IPS DF 4.7 (cell line): Measurements from ENCODE around the gene SLX9.
"Not testable (repeated sequence)": the region's sequence is repeated elsewhere in the genome, so short reads cannot be mapped to it uniquely, and the experiment has no call there.

Source experiments
- DNase-seq: peaks from one replicate; pipeline ENCODE4 v3.0.0-alpha.2; 2013; ENCODE audit warnings: low spot score; ENCODE audit errors: extremely low read depth

SLX9 gene

GRCh38 chr21:44975720-44976555 lies 36.1 kb downstream of the SLX9 start:
- DNase-seq, result no peak

GRCh38 chr21:44976556-44977393 lies 36.9 kb downstream of the SLX9 start:
- DNase-seq, result not testable (repeated sequence)

- no peak for DNase-seq
Measured at GRCh38 chr21:44977616-44978340, 37.9 kb downstream of the SLX9 start.

- DNase-seq, result no peak
Measured at GRCh38 chr21:44979687-44980561, 40.1 kb downstream of the SLX9 start.

DNA sequence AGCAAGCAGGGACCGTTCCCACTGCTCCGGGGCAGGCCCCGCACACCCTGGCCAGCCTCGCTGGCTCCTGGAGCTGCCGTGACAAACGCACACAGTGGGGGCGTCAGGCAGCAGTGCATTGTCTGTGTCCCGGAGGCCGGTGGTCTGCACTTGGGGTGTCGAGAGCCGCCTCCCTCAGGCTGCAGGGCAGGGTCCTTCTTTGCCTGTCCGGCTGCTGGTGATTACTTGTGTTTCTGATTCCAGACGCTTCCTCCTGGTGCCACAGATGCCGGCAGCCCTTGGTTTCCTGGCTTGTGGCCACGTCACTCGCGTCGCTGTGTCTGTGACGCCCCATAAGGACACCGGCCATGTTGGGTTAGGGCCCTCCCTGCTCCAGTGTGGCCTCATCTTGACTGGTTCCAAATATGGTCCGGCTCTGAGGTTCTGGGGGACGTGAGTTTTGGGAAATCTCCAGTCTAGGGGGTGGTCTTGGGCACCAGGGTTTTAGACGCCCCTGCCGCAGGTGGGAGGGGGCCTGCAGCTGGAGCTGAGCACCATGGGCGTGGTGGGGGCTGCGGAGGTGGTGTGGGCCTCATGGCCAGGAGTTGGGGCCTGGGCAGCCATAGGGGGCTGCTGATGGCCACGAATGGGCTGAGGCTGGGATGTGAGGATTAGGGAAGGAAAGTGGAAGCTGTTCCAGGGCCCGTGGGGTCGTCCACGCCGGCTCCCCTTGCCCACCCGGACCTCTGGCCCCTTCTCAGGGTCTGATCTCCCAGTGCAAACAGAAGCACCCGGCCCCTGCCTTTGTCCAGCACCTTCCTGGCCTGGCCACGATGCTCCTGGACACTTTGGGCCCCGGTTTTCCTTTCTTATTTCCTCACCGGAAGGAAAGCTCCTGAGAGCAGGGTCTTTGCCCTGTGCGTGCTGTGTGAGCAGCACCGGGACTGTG lies 41.0 kb downstream of the SLX9 start:
- DNase-seq, result no peak

DNA sequence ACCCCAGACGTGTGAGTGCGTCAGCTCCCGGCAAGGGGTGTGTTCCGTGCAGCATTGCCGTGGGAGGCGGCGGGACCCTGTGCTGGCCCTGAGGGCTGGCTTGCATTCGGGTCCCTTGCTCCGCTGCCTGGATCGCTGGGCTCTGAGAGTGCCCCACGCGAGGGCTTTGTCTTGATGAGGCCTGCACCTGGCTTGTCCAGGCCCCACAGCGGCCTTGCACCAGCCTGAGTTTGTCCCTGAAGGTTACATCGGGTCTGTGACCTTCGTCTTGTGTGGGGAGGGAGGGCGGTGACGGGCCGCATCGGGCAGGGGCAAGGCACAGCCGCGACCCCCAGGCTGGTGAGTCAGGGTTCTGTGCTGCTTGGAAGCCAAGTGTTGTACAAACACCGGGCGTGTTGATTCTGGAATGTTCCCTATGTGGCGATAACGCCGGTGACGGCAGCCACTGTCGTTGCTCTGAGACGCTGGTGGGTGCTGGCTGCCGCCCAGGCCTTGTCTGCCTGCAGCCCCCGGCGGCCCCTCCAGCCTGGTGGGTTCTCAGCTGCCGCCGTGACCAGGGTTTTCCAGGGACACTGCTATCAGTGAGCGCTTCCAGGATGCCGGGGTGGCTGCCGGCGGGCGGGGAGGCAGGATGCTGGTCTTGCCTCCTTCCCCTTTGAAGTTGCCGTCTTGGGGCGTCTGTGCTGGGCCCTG lies 42.9 kb downstream of the SLX9 start:
- no peak for DNase-seq

DNA sequence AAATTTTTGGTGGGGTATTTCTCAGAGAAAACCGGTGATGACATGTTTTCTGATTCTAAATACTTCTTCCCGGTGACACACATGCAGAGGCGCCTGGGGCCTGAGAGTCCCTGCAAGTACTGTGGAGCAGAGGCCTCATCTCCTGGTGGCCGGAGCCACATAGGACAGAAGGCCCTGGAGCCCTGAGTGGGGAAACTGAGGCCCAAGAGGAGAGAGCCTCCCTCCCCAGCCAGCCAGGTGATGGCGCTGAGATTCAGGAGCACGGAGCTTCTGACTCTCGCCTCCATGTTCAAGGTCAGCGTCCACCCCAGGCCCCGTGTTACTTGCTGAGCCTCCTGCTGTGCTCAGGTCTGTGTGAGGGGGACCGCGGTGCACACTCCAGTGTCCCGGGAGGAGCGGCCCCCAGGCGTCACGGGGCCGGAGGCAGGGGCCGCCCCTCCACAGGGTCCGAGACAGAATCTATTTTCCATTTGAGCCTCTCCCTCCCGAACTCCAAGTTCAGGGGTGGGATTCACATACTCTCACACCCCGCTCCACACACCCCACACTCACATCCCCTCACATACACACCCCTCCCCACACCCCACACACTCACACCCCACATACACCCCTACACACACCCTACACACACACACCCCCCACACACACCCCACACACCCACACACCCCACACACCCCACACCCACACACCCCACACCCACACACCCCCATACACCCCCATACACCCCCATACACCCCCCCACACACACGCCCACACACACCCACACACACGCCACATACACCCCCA lies 43.8 kb downstream of the SLX9 start:
- DNase-seq, result no peak

DNA sequence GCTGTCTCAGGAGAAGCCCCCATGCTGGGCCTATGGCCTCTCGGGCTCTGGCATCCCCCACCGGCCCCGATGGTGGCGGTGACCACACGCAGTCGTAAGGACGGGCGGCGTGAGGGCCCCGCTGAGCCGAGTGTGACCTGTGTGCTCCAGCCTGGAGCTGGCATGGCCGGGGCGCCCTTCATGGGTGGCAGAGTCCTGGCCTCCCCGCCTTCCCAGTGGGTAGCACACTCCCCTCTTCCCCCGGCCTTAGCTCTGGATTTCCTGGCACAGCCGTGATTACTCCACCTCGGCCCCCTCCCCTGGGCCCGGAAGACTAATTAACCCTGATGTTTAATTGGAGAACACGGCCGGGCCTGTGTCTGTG lies 44.6 kb downstream of the SLX9 start:
- no peak for DNase-seq

DNA sequence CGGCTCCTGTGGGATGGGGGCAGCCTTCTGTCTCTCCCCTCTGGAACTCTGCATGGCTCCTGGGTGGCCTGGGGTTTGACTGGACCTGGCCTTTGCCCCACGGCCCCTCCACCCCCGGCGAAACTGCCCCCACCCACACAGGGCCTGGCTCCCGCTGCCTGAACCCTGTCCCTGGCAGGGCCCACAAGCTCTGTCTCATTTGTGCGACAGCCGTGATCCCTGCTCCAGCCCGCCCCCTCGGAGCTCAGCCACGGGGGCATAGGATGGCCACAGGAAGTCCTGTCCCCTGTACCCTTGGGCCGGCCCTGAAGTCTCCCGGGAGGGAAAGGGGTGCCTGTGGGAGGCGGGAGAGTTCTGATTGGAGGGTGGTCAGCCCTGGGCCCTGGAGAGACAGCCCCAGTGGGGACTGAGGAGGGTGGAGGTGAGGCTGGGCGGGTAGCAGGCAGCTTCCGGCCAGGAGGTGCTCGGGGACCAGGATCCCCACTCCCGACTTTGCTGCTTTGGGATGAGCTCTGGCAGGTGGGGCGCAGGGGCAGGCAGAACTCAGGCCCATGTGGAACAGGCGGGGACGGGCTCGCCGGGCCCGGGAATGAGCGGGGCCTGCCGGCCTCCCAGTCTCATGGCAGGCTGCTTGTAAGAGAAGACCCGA lies 45.1 kb downstream of the SLX9 start:
- DNase-seq, result no peak

GRCh38 chr21:44985441-44986401 lies 45.9 kb downstream of the SLX9 start:
- no peak for DNase-seq

- DNase-seq, result no peak
Measured at GRCh38 chr21:44986471-44987291, 46.9 kb downstream of the SLX9 start.

DNA sequence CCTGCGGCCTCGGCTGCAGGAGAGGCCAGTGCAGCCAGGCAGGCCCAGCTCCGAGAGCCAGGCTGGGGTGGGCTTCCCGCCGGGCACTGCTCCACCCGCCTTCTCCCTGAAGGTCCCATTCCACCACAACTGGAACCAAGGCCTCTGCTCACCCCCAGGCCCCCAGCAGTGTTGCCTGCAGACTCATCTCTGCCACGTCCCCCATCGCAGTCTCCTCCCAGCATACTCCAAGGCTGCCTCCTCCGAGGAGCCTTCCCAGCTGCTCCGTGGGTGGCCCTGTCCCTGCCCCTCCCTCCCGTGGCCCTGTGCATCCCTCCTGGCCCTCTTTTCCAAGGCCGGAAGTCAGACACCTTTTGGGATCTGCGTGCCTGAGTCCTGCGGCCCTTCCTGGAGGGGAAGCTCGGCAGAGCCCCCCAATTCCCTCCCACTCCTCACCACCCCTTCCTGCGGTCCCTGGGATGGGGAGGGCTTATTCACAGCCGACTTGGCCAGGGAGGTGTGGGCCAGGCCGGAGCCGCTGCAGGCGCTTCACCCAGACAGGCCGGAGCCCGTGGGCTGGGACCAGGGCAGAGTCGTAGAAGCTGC lies 47.6 kb downstream of the SLX9 start:
- DNase-seq, result no peak

GRCh38 chr21:44987886-44988606 lies 48.2 kb downstream of the SLX9 start:
- DNase-seq, result no peak

DNA sequence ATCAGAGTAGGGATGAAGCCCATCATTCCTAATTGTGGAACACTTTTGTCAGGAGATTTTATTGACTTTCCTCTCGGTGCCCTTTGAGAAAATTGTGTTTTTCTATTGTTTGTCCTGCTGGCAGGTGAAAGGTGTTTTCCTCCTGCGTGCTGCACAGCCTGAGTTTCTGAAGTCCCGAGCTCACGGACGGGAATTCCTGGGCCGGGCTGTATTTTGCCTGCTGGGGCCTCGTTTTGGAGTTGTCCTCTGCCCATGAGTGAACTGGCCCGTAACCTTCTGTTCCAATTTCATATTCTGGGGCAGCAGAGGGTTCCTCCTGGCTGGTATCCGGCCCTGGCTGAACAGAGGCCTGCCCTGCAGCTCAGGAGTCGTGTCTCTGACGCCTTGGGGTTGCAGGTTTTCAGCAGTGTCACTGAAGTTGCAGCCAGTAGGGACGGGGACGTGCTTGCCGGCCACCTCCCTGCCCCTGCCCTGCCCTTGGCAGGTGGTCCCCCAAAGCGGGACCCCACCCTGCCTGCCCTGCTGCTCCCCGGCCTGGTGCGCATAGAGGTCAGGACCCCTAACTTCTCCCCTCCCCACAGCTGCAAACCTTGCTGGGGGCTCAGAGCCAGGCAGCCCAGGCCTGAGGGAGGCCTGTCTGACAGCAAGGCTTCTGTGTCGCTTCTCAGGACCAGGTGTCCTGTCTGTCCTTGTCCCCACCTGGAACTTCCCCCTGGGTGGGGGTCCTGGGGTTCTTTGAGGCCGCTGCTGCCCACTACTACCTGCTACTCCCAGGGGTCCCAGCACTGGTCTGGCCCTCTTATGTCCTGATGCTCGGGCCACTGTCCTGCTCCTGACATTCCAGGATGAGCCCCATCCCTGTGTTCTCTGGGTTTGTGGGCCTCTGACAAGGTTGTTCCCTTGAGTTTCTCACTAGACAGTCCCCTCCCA lies 49.0 kb downstream of the SLX9 start:
- no peak for DNase-seq
